HepG2 (cell line): ENCODE measurements around the gene PIGW. TPM values are rescaled to one million over a fixed set of nuclear protein-coding genes. Genes with fewer than 3 reads are reported as not detected.

ENCODE experiments used
- ATF4 ChIP-seq, 2 experiments: fragments of 450-650 bp in 1 of 2; sonication (generic) in 1 of 2; formaldehyde crosslinking; IDR thresholded peaks; 2 replicates each; pipeline versions ENCODE4 v1.5.0 to v1.8.0; 2020 to 2022; ENCODE audit warnings: mild to moderate bottlenecking in 1 of 2, missing genetic modification reagents in 1 of 2
- FOXO4 ChIP-seq: sonication (generic); formaldehyde crosslinking; conservative IDR thresholded peaks from 2 replicates; pipeline ENCODE4 v1.8.1; 2023; ENCODE audit warnings: missing genetic modification reagents
- HOXA9 ChIP-seq: sonication (generic); formaldehyde crosslinking; IDR thresholded peaks from 2 replicates; pipeline ENCODE4 v1.8.1; 2022; ENCODE audit warnings: missing genetic modification reagents, mild to moderate bottlenecking, moderate library complexity, borderline replicate concordance
- MATR3 ChIP-seq: sonication (generic); formaldehyde crosslinking; IDR thresholded peaks from 2 replicates; pipeline ENCODE4 v1.4.0; 2020; ENCODE audit warnings: missing genetic modification reagents
- MAZ ChIP-seq, 2 experiments: sonication (generic) in 1 of 2; formaldehyde crosslinking in 1 of 2; IDR thresholded peaks; 2 replicates each; pipeline versions ENCODE4 v1.5.0 to v1.6.1; 2012 to 2020; ENCODE audit warnings: low read depth in 2 of 2, mild to moderate bottlenecking in 2 of 2, borderline replicate concordance in 1 of 2, improper control_type of control experiment in 1 of 2, low read length in 1 of 2, missing genetic modification reagents in 1 of 2, moderate library complexity in 1 of 2
- MED8 ChIP-seq: sonication (generic); formaldehyde crosslinking; IDR thresholded peaks from 2 replicates; pipeline ENCODE4 v1.8.1; 2023; ENCODE audit warnings: mild to moderate bottlenecking, missing genetic modification reagents; ENCODE audit not compliant: insufficient replicate concordance
- MEF2D ChIP-seq: sonication (generic); formaldehyde crosslinking; IDR thresholded peaks from 2 replicates; pipeline ENCODE4 v1.5.1; 2020; ENCODE audit warnings: mild to moderate bottlenecking, missing genetic modification reagents
- NR2F1 ChIP-seq, 2 experiments: fragments of 450-650 bp in 1 of 2; formaldehyde crosslinking in 1 of 2; IDR thresholded peaks; 2 replicates each; pipeline versions ENCODE4 v1.5.0 to v1.6.1; 2016 to 2020; ENCODE audit warnings: mild to moderate bottlenecking in 1 of 2, missing compliant biosample characterization in 1 of 2, missing genetic modification reagents in 1 of 2, moderate library complexity in 1 of 2
- REPIN1 ChIP-seq: sonication (generic); formaldehyde crosslinking; IDR thresholded peaks from 2 replicates; pipeline ENCODE4 v1.8.0; 2022; ENCODE audit warnings: missing genetic modification reagents, low read depth, mild to moderate bottlenecking, borderline replicate concordance
- RFX3 ChIP-seq: IDR thresholded peaks from 2 replicates; pipeline ENCODE4 v1.6.1; 2016; ENCODE audit warnings: missing biosample characterization, missing genetic modification reagents
- TEF ChIP-seq: sonication (generic); formaldehyde crosslinking; IDR thresholded peaks from 2 replicates; pipeline ENCODE4 v1.5.0; 2020; ENCODE audit warnings: missing genetic modification reagents
- ZBTB34 ChIP-seq: sonication (generic); formaldehyde crosslinking; IDR thresholded peaks from 2 replicates; pipeline ENCODE4 v1.8.0; 2022; ENCODE audit warnings: mild to moderate bottlenecking, missing genetic modification reagents
- ZC3H13 ChIP-seq: sonication (generic); formaldehyde crosslinking; IDR thresholded peaks from 2 replicates; pipeline ENCODE4 v1.8.1; 2023; ENCODE audit warnings: mild to moderate bottlenecking, missing genetic modification reagents, moderate library complexity
- ZFP36L2 ChIP-seq: sonication (generic); formaldehyde crosslinking; IDR thresholded peaks from 2 replicates; pipeline ENCODE4 v1.4.0; 2020; ENCODE audit warnings: missing genetic modification reagents
- ZGPAT ChIP-seq: IDR thresholded peaks from 2 replicates; pipeline ENCODE4 v1.6.1; 2016; ENCODE audit warnings: mild to moderate bottlenecking
- ZNF251 ChIP-seq: sonication (generic); formaldehyde crosslinking; IDR thresholded peaks from 2 replicates; pipeline ENCODE4 v1.9.0; 2021; ENCODE audit warnings: mild to moderate bottlenecking, missing genetic modification reagents
- ZNF260 ChIP-seq: sonication (generic); formaldehyde crosslinking; IDR thresholded peaks from 2 replicates; pipeline ENCODE4 v1.4.0; 2020; ENCODE audit warnings: missing genetic modification reagents, low read depth, mild to moderate bottlenecking, borderline replicate concordance
- ZNF34 ChIP-seq: sonication (generic); formaldehyde crosslinking; IDR thresholded peaks from 2 replicates; pipeline ENCODE4 v1.4.0; 2020; ENCODE audit warnings: mild to moderate bottlenecking, missing genetic modification reagents, borderline replicate concordance
- ZNF557 ChIP-seq: sonication (generic); formaldehyde crosslinking; IDR thresholded peaks from 2 replicates; pipeline ENCODE4 v1.4.0; 2020; ENCODE audit warnings: missing genetic modification reagents
- ZNF570 ChIP-seq: sonication (generic); formaldehyde crosslinking; IDR thresholded peaks from 2 replicates; pipeline ENCODE4 v1.4.0; 2020; ENCODE audit warnings: mild to moderate bottlenecking, missing genetic modification reagents, borderline replicate concordance
- ZNF768 ChIP-seq: sonication (generic); formaldehyde crosslinking; IDR thresholded peaks from 2 replicates; pipeline ENCODE4 v1.4.0; 2020; ENCODE audit warnings: missing genetic modification reagents
- ZSCAN30 ChIP-seq: sonication (generic); formaldehyde crosslinking; IDR thresholded peaks from 2 replicates; pipeline ENCODE4 v1.5.0; 2020; ENCODE audit warnings: mild to moderate bottlenecking, missing genetic modification reagents
- polyA plus RNA-seq, 8 experiments: library from polyadenylated mRNA; depleted of rRNA in 3 of 8; stranded (reverse) in 7 of 8; unstranded in 1 of 8; fragments of >200 nt; fragmentation: Illumina TruSeq in 4 of 8; extraction: Trizol in 4 of 8; gene quantifications; 2 replicates each; pipeline versions ENCODE4 v1.2.1 to v1.2.3, GENCODE V29; 2011 to 2016; ENCODE audit warnings: low read depth in 4 of 8, missing spikeins in 1 of 8, mixed read lengths in 1 of 8; ENCODE audit not compliant: insufficient read depth in 1 of 8
- total RNA-seq, 5 experiments: library from RNA; depleted of rRNA; stranded (reverse); fragments of >200 nt; fragmentation: Illumina TruSeq; extraction: Trizol; gene quantifications; 2 replicates each; pipeline ENCODE4 v1.2.3, GENCODE V29; 2016; ENCODE audit warnings: low read depth in 1 of 5

Gene PIGW
- total and polyA plus RNA-seq, 2 of the 13 experiments (the other 11 are each of a cell fraction or from before 2014, with no cell fraction given): 9.0 to 24.0 TPM

GRCh38 chr17:36534840-36535668 lies at the start of gene PIGW, which contains the start of gene MYO19 (continued):
- TF ChIP-seq ZGPAT (CRISPR knock-in tag) (peak; percentile 87; the same call in 1 of the 2 replicates), MEF2D (CRISPR knock-in tag) (no peak), ZNF557 (CRISPR knock-in tag) (0 out of 2 replicates have a peak, but pooled peaks have one; percentile 19), ZNF34 (CRISPR knock-in tag) (0 out of 2 replicates have a peak, but pooled peaks have one; percentile 12), ZNF251 (CRISPR knock-in tag) (no peak), HOXA9 (CRISPR knock-in tag) (no peak), ZNF768 (CRISPR knock-in tag) (peak; percentile 51; the same call in 1 of the 2 replicates), NR2F1 (CRISPR knock-in tag; IDR thresholded peaks at IDR 0.05) (no peak), ZNF260 (CRISPR knock-in tag) (no peak), RFX3 (no peak), FOXO4 (peak; percentile 94; the same call in 1 of the 2 replicates), ZNF570 (no peak), MED8 (peak; percentile 81), ATF4 (CRISPR knock-in tag; IDR thresholded peaks at IDR 0.05) (no peak), ZFP36L2 (CRISPR knock-in tag) (no peak; the same call in 1 of the 2 replicates), ZSCAN30 (CRISPR knock-in tag) (0 out of 2 replicates have a peak, but pooled peaks have one; percentile 24), MATR3 (CRISPR knock-in tag) (no peak), TEF (no peak; the same call in 1 of the 2 replicates), ZC3H13 (peak; percentile 48; the same call in 1 of the 2 replicates), REPIN1 (CRISPR knock-in tag) (peak; percentile 60; the same call in 1 of the 2 replicates), ZBTB34 (CRISPR knock-in tag) (no peak), MAZ (IDR thresholded peaks at IDR 0.05; ENCODE audit: borderline replicate concordance, low read depth, low read length) (peak; percentile 78; the same call in 1 of the 2 replicates), MAZ (CRISPR knock-in tag; IDR thresholded peaks at IDR 0.05; ENCODE audit: low read depth) (peak; percentile 88)
